AG09319 (cell line): ENCODE results near the gene TEDC2.

Source experiments
- DNase-seq: peaks from one replicate; pipeline ENCODE4 v3.0.0-alpha.2; 2010; ENCODE audit warnings: low read depth; ENCODE audit errors: extremely low read depth
- TF ChIP-seq, protein P1 (sequence below): IDR thresholded peaks from 2 replicates; pipeline ENCODE4 v1.5.1; 2011; ENCODE audit warnings: low read depth, mild to moderate bottlenecking, inconsistent platforms, low read length, moderate library complexity

TEDC2 gene

DNA sequence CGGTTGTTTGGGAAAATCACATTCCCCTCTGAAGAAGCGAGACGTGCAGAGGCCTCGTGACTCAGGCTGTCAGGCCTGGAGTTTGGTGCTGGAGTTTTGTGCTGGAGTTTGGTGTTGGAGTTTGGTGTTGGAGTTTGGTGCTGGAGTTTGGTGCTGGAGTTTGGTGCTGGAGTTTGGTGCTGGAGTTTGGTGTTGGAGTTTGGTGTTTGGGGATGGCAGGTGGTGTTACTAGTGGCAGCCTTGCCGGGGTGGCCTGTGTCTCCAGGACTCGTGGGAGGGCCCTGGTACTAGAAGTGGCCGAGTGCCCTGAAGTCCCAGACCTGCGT, 27.6 kb downstream of the TEDC2 start:
- TF ChIP-seq, protein P1, sequence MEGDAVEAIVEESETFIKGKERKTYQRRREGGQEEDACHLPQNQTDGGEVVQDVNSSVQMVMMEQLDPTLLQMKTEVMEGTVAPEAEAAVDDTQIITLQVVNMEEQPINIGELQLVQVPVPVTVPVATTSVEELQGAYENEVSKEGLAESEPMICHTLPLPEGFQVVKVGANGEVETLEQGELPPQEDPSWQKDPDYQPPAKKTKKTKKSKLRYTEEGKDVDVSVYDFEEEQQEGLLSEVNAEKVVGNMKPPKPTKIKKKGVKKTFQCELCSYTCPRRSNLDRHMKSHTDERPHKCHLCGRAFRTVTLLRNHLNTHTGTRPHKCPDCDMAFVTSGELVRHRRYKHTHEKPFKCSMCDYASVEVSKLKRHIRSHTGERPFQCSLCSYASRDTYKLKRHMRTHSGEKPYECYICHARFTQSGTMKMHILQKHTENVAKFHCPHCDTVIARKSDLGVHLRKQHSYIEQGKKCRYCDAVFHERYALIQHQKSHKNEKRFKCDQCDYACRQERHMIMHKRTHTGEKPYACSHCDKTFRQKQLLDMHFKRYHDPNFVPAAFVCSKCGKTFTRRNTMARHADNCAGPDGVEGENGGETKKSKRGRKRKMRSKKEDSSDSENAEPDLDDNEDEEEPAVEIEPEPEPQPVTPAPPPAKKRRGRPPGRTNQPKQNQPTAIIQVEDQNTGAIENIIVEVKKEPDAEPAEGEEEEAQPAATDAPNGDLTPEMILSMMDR, result no peak
- DNase-seq, result no peak

DNA sequence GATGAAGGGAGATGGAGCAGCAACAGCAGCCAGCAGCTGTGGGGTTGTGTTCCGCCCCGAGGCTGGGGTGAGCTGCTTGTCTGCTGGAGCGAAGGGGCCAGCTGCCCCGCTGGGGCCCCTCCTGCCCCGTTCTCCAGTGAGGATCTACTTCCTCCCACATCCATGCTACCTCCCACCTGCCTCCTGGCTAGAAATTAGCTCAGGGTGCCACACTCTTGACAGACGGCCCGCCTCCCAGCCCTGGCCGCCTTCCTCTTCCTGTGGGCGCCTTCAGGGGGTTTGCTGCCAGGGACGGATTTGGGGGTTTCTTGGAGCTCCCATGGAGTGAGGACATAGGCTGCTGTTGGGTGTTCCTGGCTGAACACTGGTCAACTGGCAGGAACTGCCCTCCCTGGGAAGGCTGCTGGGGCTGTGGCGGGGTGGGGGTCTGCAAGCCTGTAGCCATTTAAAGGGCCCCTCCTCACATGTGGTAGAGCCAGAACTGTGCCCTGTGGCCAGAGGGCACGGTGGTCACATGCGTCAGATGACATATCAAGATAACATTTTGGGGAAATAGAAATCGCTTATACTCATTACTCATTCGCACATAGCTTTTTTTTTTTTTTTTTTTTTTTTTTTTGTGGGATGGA, 28.1 kb downstream of the TEDC2 start:
- TF ChIP-seq, protein P1, result no peak
- no peak for DNase-seq

DNA sequence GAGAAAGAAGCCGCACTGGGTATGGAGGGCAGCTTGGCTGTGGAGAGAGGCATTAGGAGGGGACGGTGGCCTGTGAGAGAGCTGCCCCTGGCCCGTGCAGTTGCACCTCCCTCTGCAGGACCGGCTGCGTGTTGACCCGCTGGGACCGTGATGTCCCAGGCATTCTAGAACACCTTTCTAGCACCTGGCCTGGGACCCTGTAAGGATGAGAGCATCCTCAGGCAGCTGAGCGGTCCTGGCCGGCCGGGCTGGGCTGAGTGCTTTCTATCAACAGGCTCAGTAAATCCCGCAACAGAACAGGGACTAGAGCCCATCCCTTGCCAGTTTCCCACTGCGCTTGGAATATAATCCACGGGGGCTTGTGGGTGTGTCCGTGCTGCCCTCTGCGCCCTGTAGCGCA, 29.7 kb downstream of the TEDC2 start:
- DNase-seq, result no peak
- TF ChIP-seq, protein P1, result no peak

DNA sequence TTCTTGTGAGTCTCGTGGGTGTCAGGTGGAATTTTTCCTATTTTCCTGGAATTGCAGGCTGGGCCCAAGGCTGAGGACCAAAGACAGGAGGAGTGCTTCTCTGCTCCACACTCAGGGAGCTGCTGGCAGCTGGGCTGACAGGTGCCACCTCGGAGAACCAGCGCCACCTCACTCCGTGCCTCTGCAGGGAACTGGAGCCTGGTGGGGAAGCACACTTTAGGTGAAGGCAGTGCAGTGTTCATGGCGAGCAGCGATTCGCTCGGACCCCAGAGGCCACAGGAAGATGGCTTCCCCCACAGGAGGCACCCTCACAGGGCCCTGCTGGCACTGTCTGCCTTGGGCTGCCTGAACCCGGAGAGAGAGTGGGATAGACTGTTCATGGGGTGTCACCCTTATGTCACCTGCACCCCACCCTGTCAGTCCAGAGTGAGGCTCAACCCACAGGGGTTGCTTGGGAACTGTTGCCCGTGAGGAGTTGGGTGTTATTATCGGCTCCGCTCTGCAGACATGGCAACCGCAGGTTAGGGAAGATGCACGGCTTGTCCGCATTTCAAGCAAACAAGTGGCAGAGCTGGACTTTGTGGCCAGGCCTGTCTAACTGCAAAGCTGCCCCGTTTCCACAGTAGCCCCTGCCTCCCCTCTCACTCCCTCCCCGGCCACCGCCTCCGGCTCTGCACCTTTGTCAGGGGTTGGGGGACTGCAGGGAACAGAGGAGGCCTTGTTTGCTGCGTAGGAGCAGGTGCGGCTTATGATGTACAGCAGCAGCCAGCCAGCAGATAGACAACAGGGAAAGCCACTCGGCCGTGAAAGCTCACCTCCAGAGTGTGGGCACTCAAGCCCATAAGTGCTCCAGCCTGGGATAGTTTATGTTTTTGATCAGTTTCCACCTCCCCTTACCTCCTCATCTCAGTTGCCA, 30.5 kb downstream of the TEDC2 start:
- TF ChIP-seq, protein P1, result no peak
- DNase-seq, result no peak

DNA sequence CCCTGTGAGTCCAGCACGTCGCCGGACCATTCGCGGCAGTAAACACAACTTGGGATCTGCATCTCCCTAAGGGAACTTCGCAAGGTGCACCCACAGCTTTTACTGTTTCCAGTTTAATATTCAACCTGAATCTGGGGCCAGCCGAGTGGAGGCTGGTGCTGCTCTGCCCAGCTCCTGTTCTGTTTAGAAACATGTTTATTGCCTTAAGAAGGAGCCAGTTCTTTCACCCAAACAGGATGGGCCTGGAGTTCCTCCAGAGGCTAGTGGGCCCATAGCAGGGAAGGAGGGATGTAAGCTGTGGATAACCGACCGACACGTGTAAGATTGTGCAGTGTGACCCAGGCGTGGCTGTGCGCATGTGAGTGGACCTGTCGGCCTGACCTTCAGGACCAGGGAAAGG, 32.4 kb downstream of the TEDC2 start:
- no peak for DNase-seq
- TF ChIP-seq, protein P1, result no peak

DNA sequence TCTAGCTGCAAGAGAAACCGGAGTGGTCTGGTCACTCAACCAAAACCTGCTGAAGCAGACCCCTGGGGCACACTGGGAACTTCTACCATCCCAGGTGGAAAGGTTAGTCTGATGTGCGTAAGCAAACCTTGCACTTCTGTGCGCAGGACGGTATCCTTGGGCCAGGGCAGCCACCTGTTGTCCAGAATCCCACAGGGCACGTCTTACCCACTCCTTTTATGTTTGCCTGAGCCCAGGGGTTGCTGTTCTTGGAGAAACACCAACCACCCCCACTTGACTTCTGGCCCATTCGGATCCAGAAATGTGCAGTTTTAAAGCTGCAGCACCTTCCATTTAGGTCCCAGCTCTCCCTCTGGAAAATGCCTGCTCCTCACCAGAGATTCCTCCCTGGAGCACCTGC, 33.7 kb downstream of the TEDC2 start:
- TF ChIP-seq, protein P1, result no peak
- DNase-seq, result no peak

DNA sequence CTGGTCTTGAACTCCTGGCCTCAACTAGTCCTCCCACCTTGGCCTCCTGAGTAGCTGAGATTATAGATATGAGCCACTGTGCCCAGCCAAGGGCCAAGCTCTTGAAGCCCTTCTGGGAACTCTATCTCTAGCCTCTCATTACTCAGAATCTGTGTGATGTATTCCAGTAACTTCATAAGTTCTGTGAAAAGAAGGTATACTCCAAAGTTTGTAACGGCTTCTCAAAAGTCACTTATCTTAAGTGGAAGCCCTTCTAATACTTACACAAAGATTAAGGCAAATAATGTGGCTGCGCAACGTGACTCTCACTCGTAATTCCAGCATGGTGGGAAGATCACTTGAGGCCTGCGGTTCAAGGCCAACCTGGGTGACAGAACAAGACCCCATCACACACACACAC, 34.7 kb downstream of the TEDC2 start:
- TF ChIP-seq, protein P1, result no peak
- DNase-seq, result no peak
